DND-41 (cell line): Measurements from ENCODE around the gene ACAA1.

Source experiments
- CTCF ChIP-seq: IDR thresholded peaks from 2 replicates; pipeline ENCODE4 v1.5.1; 2012; ENCODE audit warnings: borderline replicate concordance, low read length, moderate library complexity, mild to moderate bottlenecking; ENCODE audit not compliant: poor library complexity, severe bottlenecking; ENCODE audit errors: extremely low read depth
- EZH2 ChIP-seq: IDR thresholded peaks from 3 replicates; pipeline ENCODE4 v1.6.1; 2012; ENCODE audit warnings: borderline replicate concordance, low read depth, mild to moderate bottlenecking, moderate library complexity, low read length, inconsistent platforms; ENCODE audit not compliant: severe bottlenecking

GRCh38 chr3:38146504-38146903, 9.6 kb upstream of the ACAA1 start:
- TF ChIP-seq CTCF (no peak), EZH2 (no peak)
